DMS79 (cell line): Measurements from ENCODE around the gene ARHGDIA.

Experiments
- DNase-seq: peaks from one replicate; lab custom pipeline; 2025; lab: John Stamatoyannopoulos, UW

Gene ARHGDIA

GRCh38 chr17:81823820-81824550 is 47.2 kb downstream of the ARHGDIA start:
- no peak for DNase-seq

GRCh38 chr17:81822996-81823819 is 47.9 kb downstream of the ARHGDIA start:
- no peak for DNase-seq

DNA sequence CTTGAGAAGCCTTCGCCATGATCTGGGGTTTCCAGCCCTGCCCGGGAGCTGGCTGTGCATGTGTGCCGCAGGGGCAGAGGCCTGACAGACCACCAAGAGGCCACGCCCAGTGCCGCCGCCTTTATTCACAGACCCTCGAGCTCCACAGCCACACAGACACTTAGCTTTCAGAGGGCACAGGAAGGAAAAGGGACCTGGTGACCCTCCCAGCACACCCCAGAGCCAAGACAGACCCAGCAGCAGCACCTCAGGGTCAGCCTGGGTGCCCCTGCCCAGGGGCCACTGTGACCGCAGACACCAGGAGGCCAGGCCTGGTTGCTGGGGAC is 48.9 kb downstream of the ARHGDIA start:
- no peak for DNase-seq

GRCh38 chr17:81821603-81822311 is 49.4 kb downstream of the ARHGDIA start:
- DNase-seq, result no peak

- no peak for DNase-seq
These were observed 50.0 kb downstream of the ARHGDIA start for GRCh38 chr17:81821147-81821546.

DNA sequence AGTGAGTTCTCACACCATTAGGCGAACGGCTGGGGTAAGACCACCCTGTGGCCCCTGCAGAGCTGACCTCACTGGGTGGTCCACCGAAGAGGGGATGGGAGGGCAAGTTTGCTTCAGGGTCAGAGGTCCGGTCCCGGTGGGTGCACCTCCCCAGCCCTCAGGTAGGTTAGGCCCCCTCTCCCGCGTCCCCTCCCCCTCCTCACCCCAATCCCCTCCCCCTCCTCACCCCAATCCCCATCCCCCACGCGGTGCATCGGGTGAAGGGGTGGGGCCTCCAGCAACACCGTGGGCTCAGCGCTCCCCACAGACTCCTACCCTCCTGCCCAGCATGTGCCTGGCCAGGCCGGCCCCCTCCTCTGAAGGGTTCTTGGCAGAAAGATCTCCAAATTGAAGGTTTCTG is 51.4 kb downstream of the ARHGDIA start:
- DNase-seq, result no peak

DNA sequence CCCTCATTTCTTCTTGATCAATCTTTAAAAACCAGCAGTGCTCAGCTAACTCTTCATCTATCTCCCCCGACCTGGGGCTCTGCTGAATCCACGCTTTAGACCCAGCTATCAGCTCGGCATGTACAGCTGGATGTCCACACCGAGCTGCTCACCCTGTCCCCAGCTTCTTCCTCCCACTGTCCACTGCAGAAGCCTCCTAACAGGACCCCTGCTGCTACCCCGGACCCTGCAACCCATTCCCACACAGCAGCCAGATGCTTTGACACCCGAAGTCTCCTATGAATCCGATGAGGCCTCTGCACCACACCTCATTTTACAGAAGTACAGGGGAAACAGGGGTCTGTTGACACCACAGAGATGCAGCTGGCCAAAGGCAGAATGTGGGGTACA is 53.4 kb downstream of the ARHGDIA start:
- DNase-seq, result no peak
